IPS DF 4.7 (cell line): ENCODE results near the gene GDPD3.
"Not testable (repeated sequence)": the region's sequence is repeated elsewhere in the genome, so short reads cannot be mapped to it uniquely, and the experiment has no call there.

ENCODE experiments used
- DNase-seq: peaks from one replicate; pipeline ENCODE4 v3.0.0-alpha.2; 2013; ENCODE audit warnings: low spot score; ENCODE audit errors: extremely low read depth

GDPD3 gene

GRCh38 chr16:30113031-30113710, at the start of gene GDPD3:
GDPD3 (minus strand) TSS chr16:30113537; CDS start chr16:30113478, 59 bp downstream.
- DNase-seq, result no peak

GRCh38 chr16:30157214-30157613, 43.9 kb upstream of the GDPD3 start:
- no peak for DNase-seq

GRCh38 chr16:30155188-30155587, 41.9 kb upstream of the GDPD3 start:
- no peak for DNase-seq

GRCh38 chr16:30152517-30152916, 39.2 kb upstream of the GDPD3 start:
- no peak for DNase-seq

GRCh38 chr16:30151091-30151490, 37.8 kb upstream of the GDPD3 start:
- no peak for DNase-seq

GRCh38 chr16:30149250-30149930, 36.1 kb upstream of the GDPD3 start:
- no peak for DNase-seq

- no peak for DNase-seq
These were observed 34.6 kb upstream of the GDPD3 start for GRCh38 chr16:30147843-30148510.

- DNase-seq, result no peak
These were observed 32.3 kb upstream of the GDPD3 start for GRCh38 chr16:30145657-30146056.

GRCh38 chr16:30144917-30145316, 31.6 kb upstream of the GDPD3 start:
- DNase-seq, result no peak

GRCh38 chr16:30144017-30144416, 30.7 kb upstream of the GDPD3 start:
- DNase-seq, result no peak

- DNase-seq, result no peak
These were observed 30.0 kb upstream of the GDPD3 start for GRCh38 chr16:30143347-30143702.

GRCh38 chr16:30142672-30143346, 29.5 kb upstream of the GDPD3 start:
- no peak for DNase-seq

GRCh38 chr16:30141750-30142149, 28.4 kb upstream of the GDPD3 start:
- DNase-seq, result no peak

- no peak for DNase-seq
These were observed 26.5 kb upstream of the GDPD3 start for GRCh38 chr16:30139583-30140481.

- no peak for DNase-seq
These were observed 24.6 kb upstream of the GDPD3 start for GRCh38 chr16:30137897-30138296.

- DNase-seq, result no peak
These were observed 23.8 kb upstream of the GDPD3 start for GRCh38 chr16:30136971-30137605.

GRCh38 chr16:30132591-30132990, 19.3 kb upstream of the GDPD3 start:
- no peak for DNase-seq

GRCh38 chr16:30131869-30132475, 18.6 kb upstream of the GDPD3 start:
- no peak for DNase-seq

- DNase-seq, result no peak
These were observed 14.7 kb upstream of the GDPD3 start for GRCh38 chr16:30127993-30128392.

- not testable (repeated sequence) for DNase-seq
These were observed 12.4 kb upstream of the GDPD3 start for GRCh38 chr16:30125690-30126089.
